ENCODE data around the gene UMPS.

The UMPS gene

GRCh38 chr3:124730129-124730940, at the start of gene UMPS:
Gene UMPS (plus strand): TSS chr3:124730452. CDS start chr3:124730472, 20 bp downstream.
- no peaks in the 10 kb centered on the region for H3K9me3 ChIP-seq (ENCODE audit: control insufficient read depth, insufficient read depth, low read depth, low read length)
- ChIA-PET CTCF (interaction anchor here (1.1 kb wide), 1 partner anchor 171 kb away, joined by 4 read pairs; no protein-coding TSS in a partner anchor), POLR2A (interaction anchor here (0.6 to 1.1 kb wide), 2 partner anchors 9 to 85 kb away, joined by 3 to 4 read pairs; no protein-coding TSS in a partner anchor)
- H3K4me1 ChIP-seq (ENCODE audit: control insufficient read depth, insufficient read depth, low read length), result no peaks in the 10 kb centered on the region
- H3K27ac ChIP-seq (ENCODE audit: extremely low read depth, low read depth, low read length), result peak within 1 kb of the TSS; percentile 70; the same call in 1 of the 2 replicates
- peak within 1 kb of the TSS; percentile 99 for H3K4me3 ChIP-seq (ENCODE audit: low read depth, low read length)
- H3K36me3 ChIP-seq (ENCODE audit: control insufficient read depth in 2 of 2, insufficient read depth in 1 of 2, low read length in 2 of 2), result peaks cover 7 to 24% of the 10 kb centered on the region in 2 experiments
- TF ChIP-seq ZBTB49 (tag by site-specific recombination; IDR thresholded peaks at IDR 0.05; ENCODE audit: low read depth) (no peak), ZNF600 (tag by site-specific recombination; IDR thresholded peaks at IDR 0.05) (no peak), ZNF513 (tag by site-specific recombination; IDR thresholded peaks at IDR 0.05) (no peak), SP3 (tag by site-specific recombination; IDR thresholded peaks at IDR 0.05) (peak; percentile 24; the same call in 1 of the 2 replicates), ZNF677 (tag by site-specific recombination; IDR thresholded peaks at IDR 0.05) (no peak), BCL11A (tag by site-specific recombination; IDR thresholded peaks at IDR 0.05; ENCODE audit: low read depth) (no peak), ZNF335 (tag by site-specific recombination; conservative IDR thresholded peaks at IDR 0.05) (peak; percentile 81), ZNF654 (tag by site-specific recombination; IDR thresholded peaks at IDR 0.05; ENCODE audit: low read depth) (no peak), ZBTB20 (tag by site-specific recombination; IDR thresholded peaks at IDR 0.05) (no peak), ZNF133 (tag by site-specific recombination; IDR thresholded peaks at IDR 0.05) (no peak), KLF8 (tag by site-specific recombination; IDR thresholded peaks at IDR 0.05) (peak; percentile 38; the same call in 1 of the 2 replicates), ZNF350 (tag by site-specific recombination; IDR thresholded peaks at IDR 0.05) (no peak), RBAK (tag by site-specific recombination; IDR thresholded peaks at IDR 0.05) (no peak), ZIC2 (tag by site-specific recombination; IDR thresholded peaks at IDR 0.05) (no peak), ZNF843 (tag by site-specific recombination; IDR thresholded peaks at IDR 0.05) (no peak), ZNF792 (tag by site-specific recombination; IDR thresholded peaks at IDR 0.05) (no peak), ZBTB8A (tag by site-specific recombination; IDR thresholded peaks at IDR 0.05) (peak; percentile 87), ZFP37 (tag by site-specific recombination; IDR thresholded peaks at IDR 0.05) (no peak), ZNF155 (tag by site-specific recombination; IDR thresholded peaks at IDR 0.05) (no peak), SP7 (tag by site-specific recombination; IDR thresholded peaks at IDR 0.05) (peak; percentile 61; the same call in 1 of the 2 replicates), WT1 (tag by site-specific recombination; IDR thresholded peaks at IDR 0.05) (no peak), ZNF169 (tag by site-specific recombination; IDR thresholded peaks at IDR 0.05) (no peak), ZNF560 (tag by site-specific recombination; IDR thresholded peaks at IDR 0.05; ENCODE audit: borderline replicate concordance) (no peak), ZNF670 (tag by site-specific recombination; IDR thresholded peaks at IDR 0.05; ENCODE audit: low read depth) (no peak), ZNF184 (tag by site-specific recombination; IDR thresholded peaks at IDR 0.05) (no peak)
- TF ChIP-seq, protein P1, sequence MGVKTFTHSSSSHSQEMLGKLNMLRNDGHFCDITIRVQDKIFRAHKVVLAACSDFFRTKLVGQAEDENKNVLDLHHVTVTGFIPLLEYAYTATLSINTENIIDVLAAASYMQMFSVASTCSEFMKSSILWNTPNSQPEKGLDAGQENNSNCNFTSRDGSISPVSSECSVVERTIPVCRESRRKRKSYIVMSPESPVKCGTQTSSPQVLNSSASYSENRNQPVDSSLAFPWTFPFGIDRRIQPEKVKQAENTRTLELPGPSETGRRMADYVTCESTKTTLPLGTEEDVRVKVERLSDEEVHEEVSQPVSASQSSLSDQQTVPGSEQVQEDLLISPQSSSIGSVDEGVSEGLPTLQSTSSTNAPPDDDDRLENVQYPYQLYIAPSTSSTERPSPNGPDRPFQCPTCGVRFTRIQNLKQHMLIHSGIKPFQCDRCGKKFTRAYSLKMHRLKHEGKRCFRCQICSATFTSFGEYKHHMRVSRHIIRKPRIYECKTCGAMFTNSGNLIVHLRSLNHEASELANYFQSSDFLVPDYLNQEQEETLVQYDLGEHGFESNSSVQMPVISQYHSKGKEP (tag by site-specific recombination; IDR thresholded peaks at IDR 0.05), result 0 out of 2 replicates have a peak, but pooled peaks have one; percentile 10
- TF ChIP-seq, protein P2, sequence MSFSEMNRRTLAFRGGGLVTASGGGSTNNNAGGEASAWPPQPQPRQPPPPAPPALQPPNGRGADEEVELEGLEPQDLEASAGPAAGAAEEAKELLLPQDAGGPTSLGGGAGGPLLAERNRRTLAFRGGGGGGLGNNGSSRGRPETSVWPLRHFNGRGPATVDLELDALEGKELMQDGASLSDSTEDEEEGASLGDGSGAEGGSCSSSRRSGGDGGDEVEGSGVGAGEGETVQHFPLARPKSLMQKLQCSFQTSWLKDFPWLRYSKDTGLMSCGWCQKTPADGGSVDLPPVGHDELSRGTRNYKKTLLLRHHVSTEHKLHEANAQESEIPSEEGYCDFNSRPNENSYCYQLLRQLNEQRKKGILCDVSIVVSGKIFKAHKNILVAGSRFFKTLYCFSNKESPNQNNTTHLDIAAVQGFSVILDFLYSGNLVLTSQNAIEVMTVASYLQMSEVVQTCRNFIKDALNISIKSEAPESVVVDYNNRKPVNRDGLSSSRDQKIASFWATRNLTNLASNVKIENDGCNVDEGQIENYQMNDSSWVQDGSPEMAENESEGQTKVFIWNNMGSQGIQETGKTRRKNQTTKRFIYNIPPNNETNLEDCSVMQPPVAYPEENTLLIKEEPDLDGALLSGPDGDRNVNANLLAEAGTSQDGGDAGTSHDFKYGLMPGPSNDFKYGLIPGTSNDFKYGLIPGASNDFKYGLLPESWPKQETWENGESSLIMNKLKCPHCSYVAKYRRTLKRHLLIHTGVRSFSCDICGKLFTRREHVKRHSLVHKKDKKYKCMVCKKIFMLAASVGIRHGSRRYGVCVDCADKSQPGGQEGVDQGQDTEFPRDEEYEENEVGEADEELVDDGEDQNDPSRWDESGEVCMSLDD (tag by site-specific recombination; IDR thresholded peaks at IDR 0.05), result peak; percentile 56; the same call in 1 of the 2 replicates
- TF ChIP-seq, protein P3, sequence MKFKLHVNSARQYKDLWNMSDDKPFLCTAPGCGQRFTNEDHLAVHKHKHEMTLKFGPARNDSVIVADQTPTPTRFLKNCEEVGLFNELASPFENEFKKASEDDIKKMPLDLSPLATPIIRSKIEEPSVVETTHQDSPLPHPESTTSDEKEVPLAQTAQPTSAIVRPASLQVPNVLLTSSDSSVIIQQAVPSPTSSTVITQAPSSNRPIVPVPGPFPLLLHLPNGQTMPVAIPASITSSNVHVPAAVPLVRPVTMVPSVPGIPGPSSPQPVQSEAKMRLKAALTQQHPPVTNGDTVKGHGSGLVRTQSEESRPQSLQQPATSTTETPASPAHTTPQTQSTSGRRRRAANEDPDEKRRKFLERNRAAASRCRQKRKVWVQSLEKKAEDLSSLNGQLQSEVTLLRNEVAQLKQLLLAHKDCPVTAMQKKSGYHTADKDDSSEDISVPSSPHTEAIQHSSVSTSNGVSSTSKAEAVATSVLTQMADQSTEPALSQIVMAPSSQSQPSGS (tag by site-specific recombination; IDR thresholded peaks at IDR 0.05; ENCODE audit: low read depth), result peak; percentile 98

Measured in HEK293 (cell line).